Lower leg skin (tissue), 3 donors: Measurements from ENCODE around the gene ELF4.

Source experiments
- CTCF ChIP-seq, 3 donors: fragments of 450-650 bp; IDR thresholded peaks; one replicate each; pipeline ENCODE4 v1.5.1; 2016; ENCODE audit warnings: antibody characterized with exemption in 3 of 3, mild to moderate bottlenecking in 3 of 3, moderate library complexity in 2 of 3
- POLR2A ChIP-seq, 2 donors: fragments of 450-650 bp; IDR thresholded peaks; one replicate each; pipeline ENCODE4 v1.6.1; 2016 to 2017; ENCODE audit warnings: antibody characterized with exemption in 2 of 2, mild to moderate bottlenecking in 1 of 2, moderate library complexity in 1 of 2

GRCh38 chrX:130080791-130081367 lies 29.4 kb downstream of the ELF4 start:
- no peak for TF ChIP-seq CTCF (IDR thresholded peaks at IDR 0.05)
- no peak for TF ChIP-seq POLR2A (IDR thresholded peaks at IDR 0.05)
